ENCODE data around the gene GPT2. TPM values are rescaled to one million over a fixed set of nuclear protein-coding genes. Genes with fewer than 3 reads are reported as not detected.
A peak's percentile ranks its signal among the peaks of the same experiment; 100 is the strongest.

The GPT2 gene
- total and polyA plus RNA-seq, 2 donors (not counting 1 experiment from before 2014, with no cell fraction given) = 5.8 to 16.3 TPM

DNA sequence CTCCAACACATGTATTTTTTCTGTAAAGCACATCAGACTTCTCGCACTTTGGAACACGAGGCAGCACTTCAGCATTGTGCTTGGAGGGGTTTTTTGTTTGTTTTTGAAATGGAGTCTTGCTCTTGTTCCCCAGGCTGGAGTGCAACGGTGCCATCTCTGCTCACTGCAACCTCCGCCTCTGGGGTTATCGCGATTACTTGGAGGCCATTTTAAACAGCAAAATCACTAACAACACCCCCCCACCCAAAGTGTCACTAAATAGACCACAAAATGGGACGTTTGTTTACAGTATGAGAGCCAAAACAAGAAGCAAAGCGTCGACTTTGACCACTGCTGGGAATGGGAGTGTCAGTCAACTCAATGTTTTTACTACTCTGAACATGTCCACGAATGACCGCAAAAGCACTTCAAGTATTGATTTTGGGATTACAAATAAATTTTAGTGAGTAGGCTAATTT lies 44.1 kb upstream of the GPT2 start:
- no peak overlapping the region for H3K4me3 ChIP-seq (replicated peaks in 1 of 4; ENCODE audit: control extremely low read depth in 1 of 4, insufficient read depth in 1 of 4, low read depth in 3 of 4, low read length in 4 of 4)
- no peaks in the 10 kb centered on the region for H3K9me3 ChIP-seq (ENCODE audit: control insufficient read depth, insufficient read depth, low read depth, low read length)
- H3K27ac ChIP-seq (ENCODE audit: insufficient read depth, low read length) = no peak overlapping the region
- H3K79me2 ChIP-seq (ENCODE audit: control insufficient read depth, insufficient read depth, low read length) = no peaks in the 10 kb centered on the region
- no peak overlapping the region for H3K9ac ChIP-seq (ENCODE audit: insufficient read depth, low read length)
- H3K27me3 ChIP-seq (ENCODE audit: control insufficient read depth, insufficient read depth, low read length) = no peaks in the 10 kb centered on the region
- DNase-seq (ENCODE audit: low read depth in 2 of 2) = no peak
- H3K4me1 ChIP-seq (ENCODE audit: control insufficient read depth, extremely low read depth, insufficient read depth, low read length) = no peaks in the 10 kb centered on the region
- H2AFZ ChIP-seq (ENCODE audit: low read length) = no peak overlapping the region
- H3K4me2 ChIP-seq (ENCODE audit: extremely low read depth, insufficient read depth, low read length) = no peak overlapping the region
- TF ChIP-seq, protein P1, sequence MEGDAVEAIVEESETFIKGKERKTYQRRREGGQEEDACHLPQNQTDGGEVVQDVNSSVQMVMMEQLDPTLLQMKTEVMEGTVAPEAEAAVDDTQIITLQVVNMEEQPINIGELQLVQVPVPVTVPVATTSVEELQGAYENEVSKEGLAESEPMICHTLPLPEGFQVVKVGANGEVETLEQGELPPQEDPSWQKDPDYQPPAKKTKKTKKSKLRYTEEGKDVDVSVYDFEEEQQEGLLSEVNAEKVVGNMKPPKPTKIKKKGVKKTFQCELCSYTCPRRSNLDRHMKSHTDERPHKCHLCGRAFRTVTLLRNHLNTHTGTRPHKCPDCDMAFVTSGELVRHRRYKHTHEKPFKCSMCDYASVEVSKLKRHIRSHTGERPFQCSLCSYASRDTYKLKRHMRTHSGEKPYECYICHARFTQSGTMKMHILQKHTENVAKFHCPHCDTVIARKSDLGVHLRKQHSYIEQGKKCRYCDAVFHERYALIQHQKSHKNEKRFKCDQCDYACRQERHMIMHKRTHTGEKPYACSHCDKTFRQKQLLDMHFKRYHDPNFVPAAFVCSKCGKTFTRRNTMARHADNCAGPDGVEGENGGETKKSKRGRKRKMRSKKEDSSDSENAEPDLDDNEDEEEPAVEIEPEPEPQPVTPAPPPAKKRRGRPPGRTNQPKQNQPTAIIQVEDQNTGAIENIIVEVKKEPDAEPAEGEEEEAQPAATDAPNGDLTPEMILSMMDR (conservative IDR thresholded peaks at IDR 0.05 in 1 of 2, IDR thresholded peaks at IDR 0.05 in 1 of 2; ENCODE audit: low read depth in 1 of 2, low read length in 2 of 2) = no peak
- TF ChIP-seq EZH2 (IDR thresholded peaks at IDR 0.05; ENCODE audit: low read length, missing control alignments) = no peak
- no peaks in the 10 kb centered on the region for H4K20me1 ChIP-seq (ENCODE audit: control insufficient read depth, extremely low read depth, insufficient read depth, low read length)
- no peaks in the 10 kb centered on the region for H3K36me3 ChIP-seq (ENCODE audit: control insufficient read depth, insufficient read depth, low read length)

DNA sequence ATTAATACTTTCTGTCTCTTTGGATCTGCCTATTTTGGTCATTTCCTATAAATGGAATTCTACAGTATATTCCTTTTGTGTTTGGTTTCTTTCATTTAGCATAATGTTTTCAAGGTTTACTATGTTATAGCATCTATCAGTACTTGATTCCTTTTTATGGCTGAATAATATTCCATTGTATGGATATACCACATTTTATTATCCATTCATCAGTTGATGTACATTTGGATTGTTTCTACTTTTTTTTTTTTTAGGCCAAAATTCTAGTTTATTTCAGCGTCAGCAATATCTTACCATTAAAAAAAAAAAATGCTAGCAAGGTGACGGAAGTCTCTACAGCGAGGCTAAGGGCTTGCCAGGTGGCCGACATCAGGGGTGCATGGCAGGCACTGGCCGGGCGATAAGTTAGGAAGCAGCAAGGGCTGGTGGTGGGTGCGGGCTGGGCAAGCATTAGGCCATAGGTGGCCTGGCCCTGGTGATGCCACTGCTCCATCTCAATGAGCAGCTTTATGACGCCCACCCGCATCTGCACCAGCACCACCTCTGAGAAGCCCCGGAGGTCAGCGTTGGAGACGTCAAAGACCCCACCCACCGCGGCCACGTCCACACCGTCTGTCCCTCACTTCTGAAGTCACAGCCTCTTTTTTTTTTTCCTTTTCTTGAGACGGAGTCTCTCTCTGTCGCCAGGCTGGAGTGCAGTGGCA lies 41.8 kb upstream of the GPT2 start:
- Histone ChIP-seq H4K20me1 (ENCODE audit: control insufficient read depth, extremely low read depth, insufficient read depth, low read length) (no peaks in the 10 kb centered on the region), H3K36me3 (ENCODE audit: control insufficient read depth, insufficient read depth, low read length) (no peaks in the 10 kb centered on the region), H3K9me3 (ENCODE audit: control insufficient read depth, insufficient read depth, low read depth, low read length) (no peaks in the 10 kb centered on the region), H3K4me3 (replicated peaks in 1 of 4; ENCODE audit: control extremely low read depth in 1 of 4, insufficient read depth in 1 of 4, low read depth in 3 of 4, low read length in 4 of 4) (no peak overlapping the region), H3K79me2 (ENCODE audit: control insufficient read depth, insufficient read depth, low read length) (no peaks in the 10 kb centered on the region), H3K27me3 (ENCODE audit: control insufficient read depth, insufficient read depth, low read length) (no peaks in the 10 kb centered on the region), H3K4me1 (ENCODE audit: control insufficient read depth, extremely low read depth, insufficient read depth, low read length) (no peaks in the 10 kb centered on the region), H3K4me2 (ENCODE audit: extremely low read depth, insufficient read depth, low read length) (no peak overlapping the region), H3K27ac (ENCODE audit: insufficient read depth, low read length) (no peak overlapping the region), H3K9ac (ENCODE audit: insufficient read depth, low read length) (no peak overlapping the region), H2AFZ (ENCODE audit: low read length) (no peak overlapping the region)
- no peak for DNase-seq (ENCODE audit: low read depth in 2 of 2)
- no peak for TF ChIP-seq EZH2 (IDR thresholded peaks at IDR 0.05; ENCODE audit: low read length, missing control alignments)
- TF ChIP-seq, protein P1 (conservative IDR thresholded peaks at IDR 0.05 in 1 of 2, IDR thresholded peaks at IDR 0.05 in 1 of 2; ENCODE audit: low read depth in 1 of 2, low read length in 2 of 2) = no peak

DNA sequence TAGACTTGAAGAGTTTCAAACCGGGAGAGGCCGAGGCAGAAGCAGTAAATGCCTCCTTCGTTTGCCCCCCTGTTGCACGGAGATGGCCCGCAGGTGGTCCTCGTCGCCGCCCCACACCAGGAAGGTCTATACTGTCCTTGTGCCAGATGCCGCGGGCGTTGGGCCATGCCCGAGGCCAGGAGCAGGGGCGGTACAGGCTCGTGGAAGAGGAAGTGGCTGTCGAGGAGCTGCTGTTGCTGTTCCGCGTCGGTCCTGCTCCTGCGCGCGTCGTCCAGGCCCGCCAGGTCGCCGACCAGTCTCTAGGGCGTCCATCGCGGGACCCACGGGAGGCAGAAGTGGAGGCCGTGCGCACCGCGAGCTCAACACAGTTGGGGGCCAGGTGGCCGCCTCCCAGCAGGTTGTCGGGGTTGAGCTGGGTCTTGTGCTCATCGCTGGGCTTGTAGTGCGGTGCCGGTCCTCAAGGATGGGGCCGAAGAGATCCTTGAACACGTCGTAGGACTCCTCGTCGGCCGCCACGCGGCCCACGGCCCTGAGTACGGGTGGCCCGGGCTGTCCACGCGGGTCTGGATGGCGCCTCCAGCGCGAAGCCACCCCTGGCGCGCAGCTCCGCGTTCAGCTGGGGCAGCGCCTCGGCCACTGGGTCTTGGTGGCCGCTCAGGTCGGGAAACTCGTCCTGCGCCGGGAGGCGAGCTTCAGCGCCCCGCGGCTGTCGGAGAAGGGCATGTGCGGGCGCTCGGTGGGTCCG lies 40.1 kb upstream of the GPT2 start:
- Histone ChIP-seq H3K4me3 (replicated peaks in 1 of 4; ENCODE audit: control extremely low read depth in 1 of 4, insufficient read depth in 1 of 4, low read depth in 3 of 4, low read length in 4 of 4) (no peak overlapping the region), H3K4me2 (ENCODE audit: extremely low read depth, insufficient read depth, low read length) (no peak overlapping the region)

More for the DNA sequence above, 40.1 kb upstream of the GPT2 start:
- H3K27me3 ChIP-seq (ENCODE audit: control insufficient read depth, insufficient read depth, low read length) = no peaks in the 10 kb centered on the region
- H2AFZ ChIP-seq (ENCODE audit: low read length) = peak overlapping the region; percentile 41
- no peaks in the 10 kb centered on the region for H3K9me3 ChIP-seq (ENCODE audit: control insufficient read depth, insufficient read depth, low read depth, low read length)
- no peaks in the 10 kb centered on the region for H3K4me1 ChIP-seq (ENCODE audit: control insufficient read depth, extremely low read depth, insufficient read depth, low read length)
- TF ChIP-seq, protein P1 (conservative IDR thresholded peaks at IDR 0.05 in 1 of 2, IDR thresholded peaks at IDR 0.05 in 1 of 2; ENCODE audit: low read depth in 1 of 2, low read length in 2 of 2) = no peak
- TF ChIP-seq EZH2 (IDR thresholded peaks at IDR 0.05; ENCODE audit: low read length, missing control alignments) = no peak
- H4K20me1 ChIP-seq (ENCODE audit: control insufficient read depth, extremely low read depth, insufficient read depth, low read length) = no peaks in the 10 kb centered on the region
- H3K36me3 ChIP-seq (ENCODE audit: control insufficient read depth, insufficient read depth, low read length) = no peaks in the 10 kb centered on the region
- H3K79me2 ChIP-seq (ENCODE audit: control insufficient read depth, insufficient read depth, low read length) = no peaks in the 10 kb centered on the region
- DNase-seq (ENCODE audit: low read depth in 2 of 2) = no peak
- H3K9ac ChIP-seq (ENCODE audit: insufficient read depth, low read length) = no peak overlapping the region
- no peak overlapping the region for H3K27ac ChIP-seq (ENCODE audit: insufficient read depth, low read length)

Measured in fibroblast of lung (primary cell).